ENCODE data around the gene RUNDC1. TPM values are rescaled to one million over a fixed set of nuclear protein-coding genes. Genes with fewer than 3 reads are reported as not detected.

RUNDC1 gene
- total RNA-seq, 1 donor from 2014 or later: 13.1 TPM

DNA sequence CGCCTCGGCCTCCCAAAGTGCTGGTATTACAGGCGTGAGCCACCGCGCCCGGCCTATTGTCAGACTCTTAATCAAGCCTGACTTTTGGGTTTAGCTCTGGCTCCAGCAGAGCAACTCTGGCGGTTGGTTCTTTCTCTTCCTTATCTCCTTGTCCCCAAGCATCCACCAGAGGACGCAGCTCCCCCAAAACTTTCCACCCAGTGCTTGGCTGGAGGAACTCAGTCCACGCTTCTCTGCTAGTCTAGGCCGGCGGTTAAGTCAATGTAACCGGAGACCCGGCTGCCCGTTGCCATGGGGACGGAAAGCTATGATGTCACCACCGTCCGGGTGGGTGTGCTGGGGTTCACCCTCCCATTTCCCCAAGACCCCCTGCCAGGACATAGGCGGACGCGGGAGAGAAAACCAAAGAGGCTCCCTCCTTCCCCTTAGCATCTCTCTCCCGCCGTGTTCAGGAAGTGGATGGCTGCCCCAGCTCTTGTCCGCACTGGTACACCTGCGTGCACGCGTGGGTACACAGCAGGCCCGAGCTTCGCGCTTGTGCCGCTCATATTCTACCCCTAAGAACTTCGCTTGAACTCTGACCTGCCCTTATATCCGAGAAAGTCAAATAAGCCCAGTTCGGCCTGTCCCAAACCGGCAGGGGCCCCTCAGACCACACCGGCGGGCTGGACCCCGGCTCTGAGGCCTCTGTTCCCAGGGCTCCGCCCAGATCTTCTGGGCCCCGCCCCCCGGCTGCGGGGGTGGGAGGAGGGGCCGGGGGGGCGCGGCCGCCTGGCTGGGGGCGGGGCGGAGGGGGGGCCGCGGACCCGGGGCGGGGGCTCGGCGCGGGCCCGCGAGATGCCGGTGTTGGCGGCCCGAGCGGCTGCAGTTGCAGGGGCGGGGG, 44.3 kb downstream of the RUNDC1 start, which contains the start of gene RND2:
Gene RND2, plus strand, starts transcription at position 825 of the 883 bp plus-strand sequence. CDS start 117 bp downstream, outside the sequence.
- Mint-ChIP-seq H3K27ac (ENCODE audit: unreplicated experiment) (peak within 1 kb of the TSS; percentile 90), H3K9me3 (ENCODE audit: low read depth) (no peaks in the 10 kb centered on the region), H3K36me3 (ENCODE audit: low read depth) (peaks cover 2% of the 10 kb centered on the region), H3K4me1 (ENCODE audit: low read depth) (peaks cover 22% of the 10 kb centered on the region), H3K4me3 (ENCODE audit: unreplicated experiment) (peak within 1 kb of the TSS; percentile 93), H3K27me3 (ENCODE audit: low read depth) (no peaks in the 10 kb centered on the region)
- peak; percentile 95 for DNase-seq (ENCODE audit: low spot score)
- TF ChIP-seq, protein P1, sequence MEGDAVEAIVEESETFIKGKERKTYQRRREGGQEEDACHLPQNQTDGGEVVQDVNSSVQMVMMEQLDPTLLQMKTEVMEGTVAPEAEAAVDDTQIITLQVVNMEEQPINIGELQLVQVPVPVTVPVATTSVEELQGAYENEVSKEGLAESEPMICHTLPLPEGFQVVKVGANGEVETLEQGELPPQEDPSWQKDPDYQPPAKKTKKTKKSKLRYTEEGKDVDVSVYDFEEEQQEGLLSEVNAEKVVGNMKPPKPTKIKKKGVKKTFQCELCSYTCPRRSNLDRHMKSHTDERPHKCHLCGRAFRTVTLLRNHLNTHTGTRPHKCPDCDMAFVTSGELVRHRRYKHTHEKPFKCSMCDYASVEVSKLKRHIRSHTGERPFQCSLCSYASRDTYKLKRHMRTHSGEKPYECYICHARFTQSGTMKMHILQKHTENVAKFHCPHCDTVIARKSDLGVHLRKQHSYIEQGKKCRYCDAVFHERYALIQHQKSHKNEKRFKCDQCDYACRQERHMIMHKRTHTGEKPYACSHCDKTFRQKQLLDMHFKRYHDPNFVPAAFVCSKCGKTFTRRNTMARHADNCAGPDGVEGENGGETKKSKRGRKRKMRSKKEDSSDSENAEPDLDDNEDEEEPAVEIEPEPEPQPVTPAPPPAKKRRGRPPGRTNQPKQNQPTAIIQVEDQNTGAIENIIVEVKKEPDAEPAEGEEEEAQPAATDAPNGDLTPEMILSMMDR (IDR thresholded peaks at IDR 0.05): peak; percentile 86

DNA sequence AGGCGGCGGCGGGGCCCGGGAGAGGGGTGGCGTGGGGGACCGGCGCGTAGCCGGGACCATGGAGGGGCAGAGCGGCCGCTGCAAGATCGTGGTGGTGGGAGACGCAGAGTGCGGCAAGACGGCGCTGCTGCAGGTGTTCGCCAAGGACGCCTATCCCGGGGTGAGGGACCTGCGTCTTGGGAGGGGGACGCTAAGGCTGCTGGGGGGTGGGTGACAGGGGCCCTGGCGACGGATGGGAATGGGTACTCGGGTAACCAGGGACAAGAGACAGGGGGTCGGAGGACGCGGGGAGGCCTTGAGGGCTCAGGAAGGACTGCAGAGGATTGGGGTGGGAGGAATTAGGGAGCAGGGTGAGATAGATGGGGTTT, 44.9 kb downstream of the RUNDC1 start:
- no peak for DNase-seq (ENCODE audit: low spot score)
- Mint-ChIP-seq H3K27ac (ENCODE audit: unreplicated experiment) (no peak overlapping the region), H3K27me3 (ENCODE audit: low read depth) (no peaks in the 10 kb centered on the region), H3K4me1 (ENCODE audit: low read depth) (peaks cover 16% of the 10 kb centered on the region), H3K36me3 (ENCODE audit: low read depth) (peaks cover 2% of the 10 kb centered on the region), H3K4me3 (ENCODE audit: unreplicated experiment) (peak overlapping the region; percentile 67), H3K9me3 (ENCODE audit: low read depth) (no peaks in the 10 kb centered on the region)
- TF ChIP-seq, protein P1 (IDR thresholded peaks at IDR 0.05): no peak

DNA sequence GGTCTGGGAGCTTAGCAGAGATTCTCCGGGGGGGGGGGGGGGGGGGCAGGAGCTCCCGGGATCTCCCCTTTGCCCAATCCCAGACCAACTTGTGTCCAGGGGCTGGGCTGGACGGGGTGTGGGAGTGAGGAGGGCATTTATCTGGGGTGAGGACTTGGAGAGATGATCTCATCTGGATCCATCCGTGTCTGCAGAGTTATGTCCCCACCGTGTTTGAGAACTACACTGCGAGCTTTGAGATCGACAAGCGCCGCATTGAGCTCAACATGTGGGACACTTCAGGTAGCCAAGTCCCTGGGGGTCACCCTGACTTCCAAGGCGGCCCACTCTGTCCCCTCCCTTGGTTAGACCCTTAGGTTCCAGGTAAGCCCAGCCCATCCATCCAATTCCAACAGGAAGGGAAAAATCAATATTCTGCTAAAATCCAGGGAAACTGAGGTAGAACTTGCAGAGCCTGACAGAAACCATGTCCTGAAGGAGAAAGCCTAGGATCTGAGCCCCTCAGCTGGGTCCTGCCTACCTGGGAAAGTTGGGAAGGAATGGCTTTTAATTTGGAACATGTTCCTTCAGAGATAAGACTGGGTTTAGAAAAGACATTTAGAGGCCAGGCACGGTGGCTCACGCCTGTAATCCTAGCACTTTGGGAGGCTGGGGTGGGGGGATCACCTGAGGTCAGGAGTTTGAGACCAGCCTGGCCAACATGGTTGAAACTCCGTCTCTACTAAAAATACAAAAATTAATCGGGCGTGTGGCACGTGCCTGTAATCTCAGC, 45.6 kb downstream of the RUNDC1 start:
- Mint-ChIP-seq H3K36me3 (ENCODE audit: low read depth) (peaks cover 1% of the 10 kb centered on the region), H3K27ac (ENCODE audit: unreplicated experiment) (no peak overlapping the region)
- no peak for DNase-seq (ENCODE audit: low spot score)

DNA sequence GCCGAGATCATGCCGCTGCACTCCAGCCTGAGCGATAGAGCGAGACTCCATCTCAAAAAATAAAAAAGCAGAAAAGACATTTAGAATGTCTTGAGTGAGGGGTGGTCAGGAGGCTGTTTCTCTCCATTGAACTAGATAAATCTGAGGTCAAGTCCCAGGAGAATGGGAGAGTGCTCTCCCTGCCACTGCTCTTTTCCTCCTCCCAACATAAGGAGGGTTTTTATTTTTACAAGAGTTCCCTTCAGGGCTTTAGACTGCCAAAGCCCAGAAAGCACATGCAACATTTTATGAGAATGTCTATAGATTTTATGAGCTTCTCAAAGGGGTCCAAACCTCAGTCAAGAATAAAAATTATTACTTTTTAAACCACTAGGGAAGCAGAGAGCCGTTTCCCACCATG, 46.2 kb downstream of the RUNDC1 start:
- no peaks in the 10 kb centered on the region for H3K36me3 Mint-ChIP-seq (ENCODE audit: low read depth)
- TF ChIP-seq, protein P1 (IDR thresholded peaks at IDR 0.05): no peak
- no peak overlapping the region for H3K4me3 Mint-ChIP-seq (ENCODE audit: unreplicated experiment)
- DNase-seq (ENCODE audit: low spot score): no peak
- no peaks in the 10 kb centered on the region for H3K9me3 Mint-ChIP-seq (ENCODE audit: low read depth)
- H3K27me3 Mint-ChIP-seq (ENCODE audit: low read depth): no peaks in the 10 kb centered on the region
- H3K27ac Mint-ChIP-seq (ENCODE audit: unreplicated experiment): no peak overlapping the region
- H3K4me1 Mint-ChIP-seq (ENCODE audit: low read depth): peaks cover 8% of the 10 kb centered on the region

More for the DNA sequence above, 45.6 kb downstream of the RUNDC1 start:
- no peaks in the 10 kb centered on the region for H3K27me3 Mint-ChIP-seq (ENCODE audit: low read depth)
- H3K9me3 Mint-ChIP-seq (ENCODE audit: low read depth): no peaks in the 10 kb centered on the region
- H3K4me3 Mint-ChIP-seq (ENCODE audit: unreplicated experiment): peak overlapping the region; percentile 67
- TF ChIP-seq, protein P1 (IDR thresholded peaks at IDR 0.05): no peak
- H3K4me1 Mint-ChIP-seq (ENCODE audit: low read depth): peaks cover 11% of the 10 kb centered on the region
